NCI-H510A (cell line): Measurements from ENCODE around the gene GAREM1.

Experiments
- DNase-seq: peaks from one replicate; lab custom pipeline; 2025; lab: John Stamatoyannopoulos, UW

Gene GAREM1

GRCh38 chr18:32459361-32460101 lies 11.2 kb downstream of the GAREM1 start:
- DNase-seq: no peak

- no peak for DNase-seq
Measured at GRCh38 chr18:32455361-32455760, 15.3 kb downstream of the GAREM1 start.

- DNase-seq: no peak
Measured at GRCh38 chr18:32454593-32454992, 16.1 kb downstream of the GAREM1 start.

- no peak for DNase-seq
Measured at GRCh38 chr18:32450874-32451273, 19.8 kb downstream of the GAREM1 start.

- DNase-seq: no peak
Measured at GRCh38 chr18:32450026-32450691, 20.5 kb downstream of the GAREM1 start.

GRCh38 chr18:32446780-32447179 lies 23.9 kb downstream of the GAREM1 start:
- DNase-seq: no peak

- DNase-seq: no peak
Measured at GRCh38 chr18:32445846-32446245, 24.8 kb downstream of the GAREM1 start.

GRCh38 chr18:32443706-32444215 lies 26.9 kb downstream of the GAREM1 start:
- DNase-seq: no peak

- DNase-seq: no peak
Measured at GRCh38 chr18:32443033-32443705, 27.5 kb downstream of the GAREM1 start.

GRCh38 chr18:32442575-32442974 lies 28.1 kb downstream of the GAREM1 start:
- no peak for DNase-seq

GRCh38 chr18:32441533-32441932 lies 29.1 kb downstream of the GAREM1 start:
- no peak for DNase-seq

- DNase-seq: no peak
Measured at GRCh38 chr18:32440518-32440917, 30.2 kb downstream of the GAREM1 start.

- DNase-seq: no peak
Measured at GRCh38 chr18:32439802-32440201, 30.9 kb downstream of the GAREM1 start.

- no peak for DNase-seq
Measured at GRCh38 chr18:32439241-32439640, 31.4 kb downstream of the GAREM1 start.

- no peak for DNase-seq
Measured at GRCh38 chr18:32438173-32438572, 32.5 kb downstream of the GAREM1 start.

- no peak for DNase-seq
Measured at GRCh38 chr18:32437100-32437834, 33.4 kb downstream of the GAREM1 start.

- DNase-seq: no peak
Measured at GRCh38 chr18:32435631-32436500, 34.8 kb downstream of the GAREM1 start.

- DNase-seq: no peak
Measured at GRCh38 chr18:32431753-32432152, 38.9 kb downstream of the GAREM1 start.

- no peak for DNase-seq
Measured at GRCh38 chr18:32429402-32429801, 41.3 kb downstream of the GAREM1 start.

- DNase-seq: no peak
Measured at GRCh38 chr18:32427084-32427900, 43.4 kb downstream of the GAREM1 start.
